ENCODE results near the gene ATP8B4.

The ATP8B4 gene

GRCh38 chr15:49904296-49904695 lies 214.7 kb downstream of the ATP8B4 start:
- TF ChIP-seq CTCF (IDR thresholded peaks at IDR 0.05; ENCODE audit: borderline replicate concordance, extremely low read depth, low read length, poor library complexity, severe bottlenecking) (no peak), EZH2 (IDR thresholded peaks at IDR 0.05; ENCODE audit: borderline replicate concordance, low read depth, low read length, severe bottlenecking) (no peak)
- H3K4me2 ChIP-seq (ENCODE audit: insufficient read depth, low read length): no peak overlapping the region
- no peaks in the 10 kb centered on the region for H4K20me1 ChIP-seq (ENCODE audit: insufficient read depth, low read length)
- DNase-seq (no peak), ATAC-seq (ENCODE audit: insufficient read depth, low read depth) (no peak)
- H3K27ac ChIP-seq (ENCODE audit: low read length): no peak overlapping the region
- no peak overlapping the region for H2AFZ ChIP-seq (ENCODE audit: low read depth, low read length)
- no peaks in the 10 kb centered on the region for H3K36me3 ChIP-seq (ENCODE audit: insufficient read depth, low read length)
- H3K4me3 ChIP-seq (ENCODE audit: low read depth in 1 of 2, low read length in 2 of 2): no peak overlapping the region
- no peaks in the 10 kb centered on the region for H3K27me3 ChIP-seq (ENCODE audit: insufficient read depth, low read length, poor library complexity)
- H3K4me1 ChIP-seq (ENCODE audit: insufficient read depth, low read length): no peaks in the 10 kb centered on the region
- no peaks in the 10 kb centered on the region for H3K79me2 ChIP-seq (ENCODE audit: insufficient read depth, low read length)
- no peak overlapping the region for H3K9ac ChIP-seq (ENCODE audit: low read depth, low read length)
- no peaks in the 10 kb centered on the region for H3K9me3 ChIP-seq (ENCODE audit: insufficient read depth, low read length, severe bottlenecking)

GRCh38 chr15:49902685-49903501 lies 216.1 kb downstream of the ATP8B4 start:
- Histone ChIP-seq H3K9ac (ENCODE audit: low read depth, low read length) (no peak overlapping the region), H3K36me3 (ENCODE audit: insufficient read depth, low read length) (no peaks in the 10 kb centered on the region), H4K20me1 (ENCODE audit: insufficient read depth, low read length) (no peaks in the 10 kb centered on the region), H3K27ac (ENCODE audit: low read length) (no peak overlapping the region), H3K79me2 (ENCODE audit: insufficient read depth, low read length) (no peaks in the 10 kb centered on the region), H2AFZ (ENCODE audit: low read depth, low read length) (no peak overlapping the region), H3K4me2 (ENCODE audit: insufficient read depth, low read length) (no peak overlapping the region), H3K4me1 (ENCODE audit: insufficient read depth, low read length) (no peaks in the 10 kb centered on the region), H3K9me3 (ENCODE audit: insufficient read depth, low read length, severe bottlenecking) (no peaks in the 10 kb centered on the region), H3K4me3 (ENCODE audit: low read depth in 1 of 2, low read length in 2 of 2) (no peak overlapping the region), H3K27me3 (ENCODE audit: insufficient read depth, low read length, poor library complexity) (no peaks in the 10 kb centered on the region)
- ATAC-seq (ENCODE audit: insufficient read depth, low read depth): no peak
- TF ChIP-seq CTCF (IDR thresholded peaks at IDR 0.05; ENCODE audit: borderline replicate concordance, extremely low read depth, low read length, poor library complexity, severe bottlenecking): no peak
- no peak for TF ChIP-seq EZH2 (IDR thresholded peaks at IDR 0.05; ENCODE audit: borderline replicate concordance, low read depth, low read length, severe bottlenecking)
- no peak for DNase-seq

- Histone ChIP-seq H3K4me3 (ENCODE audit: low read depth in 1 of 2, low read length in 2 of 2) (no peak overlapping the region), H3K27me3 (ENCODE audit: insufficient read depth, low read length, poor library complexity) (no peaks in the 10 kb centered on the region), H3K27ac (ENCODE audit: low read length) (no peak overlapping the region), H3K4me2 (ENCODE audit: insufficient read depth, low read length) (no peak overlapping the region), H3K9ac (ENCODE audit: low read depth, low read length) (no peak overlapping the region), H2AFZ (ENCODE audit: low read depth, low read length) (no peak overlapping the region), H3K36me3 (ENCODE audit: insufficient read depth, low read length) (no peaks in the 10 kb centered on the region), H3K4me1 (ENCODE audit: insufficient read depth, low read length) (no peaks in the 10 kb centered on the region), H3K79me2 (ENCODE audit: insufficient read depth, low read length) (no peaks in the 10 kb centered on the region), H3K9me3 (ENCODE audit: insufficient read depth, low read length, severe bottlenecking) (no peaks in the 10 kb centered on the region), H4K20me1 (ENCODE audit: insufficient read depth, low read length) (no peaks in the 10 kb centered on the region)
- ATAC-seq (ENCODE audit: insufficient read depth, low read depth) (no peak), DNase-seq (no peak)
- TF ChIP-seq EZH2 (IDR thresholded peaks at IDR 0.05; ENCODE audit: borderline replicate concordance, low read depth, low read length, severe bottlenecking): no peak
- peak; percentile 11 for TF ChIP-seq CTCF (IDR thresholded peaks at IDR 0.05; ENCODE audit: borderline replicate concordance, extremely low read depth, low read length, poor library complexity, severe bottlenecking)
These were observed 216.9 kb downstream of the ATP8B4 start for GRCh38 chr15:49901996-49902684.

All from DND-41 (cell line).